Gastroesophageal sphincter (tissue), 4 donors: ENCODE measurements around the gene TSN. TPM values are rescaled to one million over a fixed set of nuclear protein-coding genes. Genes with fewer than 3 reads are reported as not detected.

Source experiments
- ATAC-seq: fragments of 150-250 bp; one replicate; pipeline ENCODE4 v1.9.1; 2016; ENCODE audit warnings: mild to moderate bottlenecking, moderate library complexity
- H3K27ac ChIP-seq, 4 donors: fragments of 200-600 bp; sonication (generic) in 3 of 4; 1 replicate in 3 of 4; 2 replicates in 1 of 4; pipeline ENCODE4 v1.5.1; 2016 to 2019
- H3K27me3 ChIP-seq: fragments of 200-600 bp; sonication (generic); one replicate; pipeline ENCODE4 v1.5.1; 2019
- H3K36me3 ChIP-seq, 2 donors: fragments of 200-600 bp; sonication (generic); one replicate each; pipeline ENCODE4 v1.5.1; 2019; ENCODE audit warnings: control low read depth in 1 of 2
- H3K4me1 ChIP-seq, 3 donors: fragments of 200-600 bp; sonication (generic); 1 replicate in 2 of 3; 2 replicates in 1 of 3; pipeline ENCODE4 v1.5.1; 2016 to 2019; ENCODE audit warnings: control low read depth in 2 of 3
- H3K4me3 ChIP-seq, 2 donors: fragments of 200-600 bp; sonication (generic); one replicate each; pipeline ENCODE4 v1.5.1; 2019; ENCODE audit warnings: mild to moderate bottlenecking in 1 of 2, moderate library complexity in 1 of 2
- H3K9me3 ChIP-seq, 3 donors: fragments of 200-600 bp; sonication (generic); one replicate each; pipeline ENCODE4 v1.5.1; 2017 to 2019; ENCODE audit warnings: control low read depth in 2 of 3
- EP300 ChIP-seq: sonication (generic); formaldehyde crosslinking; IDR thresholded peaks from one replicate; pipeline ENCODE4 v1.6.1; 2017; ENCODE audit warnings: antibody characterized with exemption, mild to moderate bottlenecking
- POLR2A ChIP-seq, 2 donors: fragments of 450-650 bp; IDR thresholded peaks; one replicate each; pipeline ENCODE4 v1.6.1; 2017; ENCODE audit warnings: antibody characterized with exemption in 2 of 2, mild to moderate bottlenecking in 2 of 2, moderate library complexity in 1 of 2
- POLR2AphosphoS5 ChIP-seq: sonication (generic); formaldehyde crosslinking; IDR thresholded peaks from one replicate; pipeline ENCODE4 v1.6.1; 2017; ENCODE audit warnings: antibody characterized with exemption
- WGBS, 2 donors: methylation state at CpG; one replicate each; pipeline ENCODE4 v1.1.5; 2018; ENCODE audit warnings: low coverage in 1 of 2; 5-methylcytosine and 5-hydroxymethylcytosine counted together
- total RNA-seq, 4 donors: library from RNA; depleted of rRNA; stranded (reverse); fragments of >200 nt; gene quantifications; one replicate each; pipeline ENCODE4 v1.1.0, GENCODE V29; 2016
- TF ChIP-seq, protein P1 (sequence below), 4 experiments: fragments of 200-600 bp in 2 of 4; fragments of 450-650 bp in 2 of 4; sonication (generic) in 1 of 4; IDR thresholded peaks; one replicate each; pipeline ENCODE4 v1.5.1; 2017 to 2019; ENCODE audit warnings: antibody characterized with exemption in 4 of 4, mild to moderate bottlenecking in 2 of 4, moderate library complexity in 2 of 4

Gene TSN
- total RNA-seq, 4 donors from 2014 or later = 29.9 to 41.7 (median 33.7) TPM

DNA sequence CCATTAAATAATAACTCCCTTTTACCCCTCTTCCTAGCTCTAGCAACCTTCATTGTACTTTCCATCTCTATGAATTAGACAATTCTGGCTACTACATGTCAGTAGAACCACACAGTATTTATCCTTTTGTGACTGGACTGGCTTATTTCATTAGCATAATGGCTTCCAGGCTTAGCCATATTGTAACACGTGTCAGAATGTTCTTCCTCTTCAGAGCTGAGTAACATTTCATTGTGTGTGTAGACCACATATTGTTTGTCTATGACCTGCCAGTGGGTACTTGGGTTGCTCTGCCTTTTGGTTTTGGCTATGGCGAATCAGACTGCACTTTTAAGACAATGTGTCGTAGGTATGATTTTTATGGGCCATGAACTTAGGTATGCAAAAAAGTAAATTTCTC lies 20.9 kb downstream of the TSN start:
- H3K36me3 ChIP-seq = peaks cover 0 to 5% of the 10 kb centered on the region in 2 donors
- no peak overlapping the region for H3K4me3 ChIP-seq
- WGBS, 2 donors = 78 to 90% methylated on average over 2 to 3 of the region's 3 CpGs
- H3K9me3 ChIP-seq = no peaks in the 10 kb centered on the region
- H3K4me1 ChIP-seq = no peaks in the 10 kb centered on the region
- no peak overlapping the region for H3K27ac ChIP-seq
- no peaks in the 10 kb centered on the region for H3K27me3 ChIP-seq
- no peak for ATAC-seq
- TF ChIP-seq POLR2A (IDR thresholded peaks at IDR 0.05) (no peak), POLR2AphosphoS5 (no peak), EP300 (no peak)
- TF ChIP-seq, protein P1, sequence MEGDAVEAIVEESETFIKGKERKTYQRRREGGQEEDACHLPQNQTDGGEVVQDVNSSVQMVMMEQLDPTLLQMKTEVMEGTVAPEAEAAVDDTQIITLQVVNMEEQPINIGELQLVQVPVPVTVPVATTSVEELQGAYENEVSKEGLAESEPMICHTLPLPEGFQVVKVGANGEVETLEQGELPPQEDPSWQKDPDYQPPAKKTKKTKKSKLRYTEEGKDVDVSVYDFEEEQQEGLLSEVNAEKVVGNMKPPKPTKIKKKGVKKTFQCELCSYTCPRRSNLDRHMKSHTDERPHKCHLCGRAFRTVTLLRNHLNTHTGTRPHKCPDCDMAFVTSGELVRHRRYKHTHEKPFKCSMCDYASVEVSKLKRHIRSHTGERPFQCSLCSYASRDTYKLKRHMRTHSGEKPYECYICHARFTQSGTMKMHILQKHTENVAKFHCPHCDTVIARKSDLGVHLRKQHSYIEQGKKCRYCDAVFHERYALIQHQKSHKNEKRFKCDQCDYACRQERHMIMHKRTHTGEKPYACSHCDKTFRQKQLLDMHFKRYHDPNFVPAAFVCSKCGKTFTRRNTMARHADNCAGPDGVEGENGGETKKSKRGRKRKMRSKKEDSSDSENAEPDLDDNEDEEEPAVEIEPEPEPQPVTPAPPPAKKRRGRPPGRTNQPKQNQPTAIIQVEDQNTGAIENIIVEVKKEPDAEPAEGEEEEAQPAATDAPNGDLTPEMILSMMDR (IDR thresholded peaks at IDR 0.05) = no peak

DNA sequence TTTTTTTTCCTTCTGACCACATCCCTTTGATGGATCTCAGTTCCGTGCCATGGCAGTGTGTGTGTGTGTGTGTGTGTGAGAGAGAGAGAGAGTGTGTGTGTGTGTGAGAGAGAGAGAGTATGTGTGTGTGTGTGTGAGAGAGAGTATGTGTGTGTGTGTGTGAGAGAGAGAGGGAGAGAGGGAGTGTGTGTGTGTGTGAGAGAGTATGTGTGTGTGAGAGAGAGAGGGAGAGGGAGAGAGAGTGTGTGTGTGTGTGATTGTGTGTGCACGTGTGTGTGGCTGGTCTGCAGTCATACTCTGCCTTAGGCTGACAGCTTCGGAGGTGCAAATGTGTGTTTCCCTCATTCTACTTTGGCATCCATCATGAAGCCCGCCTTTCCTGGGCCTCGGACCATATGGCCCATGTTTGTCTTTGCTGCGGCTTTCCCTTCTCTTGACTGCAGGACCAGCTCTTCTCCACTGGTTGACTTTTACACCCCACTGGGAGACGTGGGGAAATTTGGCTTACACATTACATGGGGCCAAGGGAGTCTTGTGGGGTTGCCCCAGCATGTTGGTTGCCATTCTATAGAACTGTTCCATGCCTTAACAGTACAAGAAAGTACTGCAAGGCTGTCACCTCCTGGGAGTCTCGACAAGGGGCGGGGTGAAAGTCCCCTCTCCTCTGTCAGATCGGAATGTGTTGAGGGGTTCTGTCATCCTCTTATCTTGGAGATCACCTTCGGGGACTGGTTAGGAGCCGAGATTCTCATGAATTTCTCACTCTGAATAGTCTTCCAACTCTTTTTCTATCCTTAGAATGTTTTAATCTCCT lies 21.6 kb downstream of the TSN start:
- no peak for ATAC-seq
- Histone ChIP-seq H3K4me1 (no peaks in the 10 kb centered on the region), H3K27ac (no peak overlapping the region), H3K9me3 (no peaks in the 10 kb centered on the region), H3K27me3 (no peaks in the 10 kb centered on the region), H3K36me3 (peaks cover 0 to 5% of the 10 kb centered on the region in 2 donors), H3K4me3 (no peak overlapping the region)
- TF ChIP-seq EP300 (no peak), POLR2A (IDR thresholded peaks at IDR 0.05) (no peak), POLR2AphosphoS5 (no peak)
- TF ChIP-seq, protein P1 (IDR thresholded peaks at IDR 0.05) = no peak
- WGBS, 2 donors = 22 to 32% methylated on average over 5 to 6 of the region's 12 CpGs

DNA sequence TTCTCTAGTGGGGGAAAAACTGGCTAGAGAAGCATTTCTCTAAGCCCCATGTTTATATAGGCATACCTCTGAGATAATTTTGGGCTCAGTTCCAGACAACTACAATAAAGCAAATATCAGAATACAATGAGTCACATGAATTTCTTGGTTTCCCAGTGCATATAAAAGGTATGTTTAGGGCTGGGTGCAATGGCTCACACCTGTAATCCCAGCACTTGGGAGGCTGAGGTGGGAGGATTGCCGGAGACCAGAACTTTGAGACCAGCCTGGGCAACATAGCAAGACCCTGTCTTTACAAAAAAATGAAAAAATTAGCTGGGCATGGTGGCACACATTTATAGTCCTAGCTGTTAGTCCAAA lies 22.2 kb downstream of the TSN start:
- H3K4me3 ChIP-seq = no peak overlapping the region
- TF ChIP-seq EP300 (no peak), POLR2A (IDR thresholded peaks at IDR 0.05) (no peak), POLR2AphosphoS5 (no peak)
- TF ChIP-seq, protein P1 (IDR thresholded peaks at IDR 0.05) = no peak
- 75% methylated on average over 1 of the region's 1 CpG; no CpG with 5 or more reads in 1 of the 2 donors for WGBS, 2 donors
- ATAC-seq = no peak
- no peaks in the 10 kb centered on the region for H3K27me3 ChIP-seq
- H3K27ac ChIP-seq = no peak overlapping the region
- no peaks in the 10 kb centered on the region for H3K36me3 ChIP-seq
- H3K9me3 ChIP-seq = no peaks in the 10 kb centered on the region
- no peaks in the 10 kb centered on the region for H3K4me1 ChIP-seq

- no peaks in the 10 kb centered on the region for H3K4me1 ChIP-seq
- no peaks in the 10 kb centered on the region for H3K27me3 ChIP-seq
- H3K36me3 ChIP-seq = no peaks in the 10 kb centered on the region
- no peak for ATAC-seq
- H3K27ac ChIP-seq = no peak overlapping the region
- no peak overlapping the region for H3K4me3 ChIP-seq
- no peaks in the 10 kb centered on the region for H3K9me3 ChIP-seq
- TF ChIP-seq, protein P1 (IDR thresholded peaks at IDR 0.05) = no peak
- TF ChIP-seq EP300 (no peak), POLR2A (IDR thresholded peaks at IDR 0.05) (no peak), POLR2AphosphoS5 (no peak)
- WGBS, 2 donors = 74% methylated on average over 7 of the region's 7 CpGs; no CpG with 5 or more reads in 1 of the 2 donors
These were observed 23.5 kb downstream of the TSN start for GRCh38 chr2:121778741-121779487.
